Upper lobe of right lung (tissue), 1 donor: ENCODE results near the gene OSBPL8. TPM values are rescaled to one million over a fixed set of nuclear protein-coding genes. Genes with fewer than 3 reads are reported as not detected.
A peak's percentile ranks its signal among the peaks of the same experiment; 100 is the strongest.

ENCODE experiments used
- ATAC-seq: fragments of 200-7000 bp; cut with Tn5 transposase; one replicate; pipeline ENCODE4 v1.9.1; 2020; ENCODE audit warnings: mild to moderate bottlenecking, moderate library complexity
- DNase-seq: peaks from one replicate; pipeline ENCODE4 v3.0.0-alpha.2; 2020
- H3K27ac ChIP-seq: fragments of 200-600 bp; one replicate; pipeline ENCODE4 v1.8.0; 2022
- H3K27me3 ChIP-seq: fragments of 200-600 bp; one replicate; pipeline ENCODE4 v1.8.0; 2022; ENCODE audit warnings: mild to moderate bottlenecking
- H3K36me3 ChIP-seq: fragments of 200-600 bp; one replicate; pipeline ENCODE4 v1.8.0; 2022
- H3K4me1 ChIP-seq: fragments of 200-600 bp; one replicate; pipeline ENCODE4 v1.8.0; 2022
- H3K4me3 ChIP-seq: fragments of 200-600 bp; one replicate; pipeline ENCODE4 v1.8.0; 2022; ENCODE audit warnings: mild to moderate bottlenecking
- H3K9me3 ChIP-seq: fragments of 200-600 bp; one replicate; pipeline ENCODE4 v1.8.0; 2022
- intact Hi-C: fragments of 100-400 bp; cut with DNase I; formaldehyde crosslinking; loops from one replicate; pipeline ENCODE4 v1.11.0; 2022
- total RNA-seq: library from RNA; stranded (reverse); fragmentation: NEBNext Ultra II Directional; extraction: Animal tissue kit (Norgen Biotek cat#: 25700); gene quantifications from one replicate; pipeline ENCODE4 v1.2.1, GENCODE V29; 2021
- TF ChIP-seq, protein P1 (sequence below): fragments of 200-600 bp; IDR thresholded peaks from one replicate; pipeline ENCODE4 v1.8.0; 2022; ENCODE audit warnings: antibody characterized with exemption
- donor health status: DM: no; HTN: yes; CAD: no; lungs with severe emphysema.

Gene OSBPL8
- total RNA-seq, 1 donor from 2014 or later, result 97.3 TPM

- TF ChIP-seq, protein P1, sequence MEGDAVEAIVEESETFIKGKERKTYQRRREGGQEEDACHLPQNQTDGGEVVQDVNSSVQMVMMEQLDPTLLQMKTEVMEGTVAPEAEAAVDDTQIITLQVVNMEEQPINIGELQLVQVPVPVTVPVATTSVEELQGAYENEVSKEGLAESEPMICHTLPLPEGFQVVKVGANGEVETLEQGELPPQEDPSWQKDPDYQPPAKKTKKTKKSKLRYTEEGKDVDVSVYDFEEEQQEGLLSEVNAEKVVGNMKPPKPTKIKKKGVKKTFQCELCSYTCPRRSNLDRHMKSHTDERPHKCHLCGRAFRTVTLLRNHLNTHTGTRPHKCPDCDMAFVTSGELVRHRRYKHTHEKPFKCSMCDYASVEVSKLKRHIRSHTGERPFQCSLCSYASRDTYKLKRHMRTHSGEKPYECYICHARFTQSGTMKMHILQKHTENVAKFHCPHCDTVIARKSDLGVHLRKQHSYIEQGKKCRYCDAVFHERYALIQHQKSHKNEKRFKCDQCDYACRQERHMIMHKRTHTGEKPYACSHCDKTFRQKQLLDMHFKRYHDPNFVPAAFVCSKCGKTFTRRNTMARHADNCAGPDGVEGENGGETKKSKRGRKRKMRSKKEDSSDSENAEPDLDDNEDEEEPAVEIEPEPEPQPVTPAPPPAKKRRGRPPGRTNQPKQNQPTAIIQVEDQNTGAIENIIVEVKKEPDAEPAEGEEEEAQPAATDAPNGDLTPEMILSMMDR, result no peak
- intact Hi-C loops, result no loop called here
- Histone ChIP-seq H3K4me1 (no peaks in the 10 kb centered on the region), H3K27ac (no peak overlapping the region), H3K4me3 (no peak overlapping the region), H3K9me3 (no peaks in the 10 kb centered on the region), H3K36me3 (peaks cover 8% of the 10 kb centered on the region), H3K27me3 (no peaks in the 10 kb centered on the region)
- DNase-seq (no peak), ATAC-seq (peak; percentile 33)
These were observed 108.9 kb downstream of the OSBPL8 start for GRCh38 chr12:76450690-76451089.

DNA sequence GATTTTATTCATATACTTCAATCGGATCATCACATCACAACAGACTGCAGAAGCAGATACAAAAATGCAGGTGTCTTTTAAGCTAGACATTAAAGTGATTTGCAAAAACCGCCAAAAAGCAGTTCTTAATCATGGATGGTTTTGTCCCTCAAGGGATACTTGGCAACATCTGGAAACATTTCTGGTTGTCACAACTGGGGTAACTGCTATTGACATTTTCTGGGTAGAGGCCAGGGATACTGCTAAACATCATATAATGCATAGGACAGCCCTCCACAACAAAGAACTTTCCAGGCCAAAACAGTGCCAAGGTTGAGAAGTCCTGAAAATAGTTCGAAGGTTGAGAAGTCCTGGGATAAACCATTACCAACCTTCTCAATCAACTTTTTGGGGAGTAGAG, 109.6 kb downstream of the OSBPL8 start:
- no peak overlapping the region for H3K4me3 ChIP-seq
- H3K27ac ChIP-seq, result no peak overlapping the region
- H3K27me3 ChIP-seq, result no peaks in the 10 kb centered on the region
- H3K36me3 ChIP-seq, result peaks cover 8% of the 10 kb centered on the region
- DNase-seq (no peak), ATAC-seq (no peak)
- H3K4me1 ChIP-seq, result no peaks in the 10 kb centered on the region
- intact Hi-C loops, result no loop called here
- TF ChIP-seq, protein P1, result no peak
- no peaks in the 10 kb centered on the region for H3K9me3 ChIP-seq

DNA sequence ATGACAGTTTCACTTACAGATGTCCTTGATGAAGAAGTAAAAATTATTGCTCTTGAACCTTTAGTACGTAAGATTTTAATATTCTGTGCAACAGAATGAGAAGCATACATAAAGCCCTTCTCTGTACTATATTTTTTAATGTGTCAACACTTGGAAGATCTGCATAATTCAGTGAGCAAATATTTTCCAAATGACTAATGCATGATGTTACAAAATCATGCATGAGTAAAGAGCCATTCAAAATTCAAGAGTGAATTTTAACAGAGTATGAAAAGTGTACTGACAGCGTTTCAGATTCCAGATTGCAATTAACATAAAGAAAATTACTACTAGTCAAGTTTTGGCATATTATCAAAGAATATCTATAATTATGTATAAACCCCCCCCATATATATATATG, 110.0 kb downstream of the OSBPL8 start:
- intact Hi-C loops, result no loop called here
- Histone ChIP-seq H3K27ac (no peak overlapping the region), H3K36me3 (peaks cover 8% of the 10 kb centered on the region), H3K4me1 (no peaks in the 10 kb centered on the region), H3K9me3 (no peaks in the 10 kb centered on the region), H3K4me3 (no peak overlapping the region), H3K27me3 (no peaks in the 10 kb centered on the region)
- TF ChIP-seq, protein P1, result no peak
- ATAC-seq (peak; percentile 53), DNase-seq (no peak)

DNA sequence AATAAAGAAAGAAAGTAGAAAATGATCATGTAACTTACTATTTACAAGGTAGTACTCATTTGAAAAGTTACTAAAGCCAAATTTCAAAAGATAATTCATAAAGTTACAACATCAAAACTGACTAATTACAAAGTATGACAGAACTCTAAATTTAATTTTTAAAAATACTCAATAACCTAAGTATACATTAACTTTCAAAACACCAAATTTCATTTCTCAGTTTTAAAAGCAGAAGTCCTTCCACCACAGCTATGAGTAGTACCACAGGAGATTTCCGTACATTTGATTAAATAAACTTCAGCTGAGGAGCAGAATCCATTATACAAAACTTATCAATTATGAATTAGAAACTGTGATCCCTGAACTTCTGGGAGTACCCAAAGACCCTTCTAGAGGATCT, 110.6 kb downstream of the OSBPL8 start:
- intact Hi-C loops, result no loop called here
- DNase-seq, result no peak
- H3K4me3 ChIP-seq, result no peak overlapping the region
- H3K9me3 ChIP-seq, result no peaks in the 10 kb centered on the region
- ATAC-seq, result no peak
- no peaks in the 10 kb centered on the region for H3K27me3 ChIP-seq
- TF ChIP-seq, protein P1, result no peak
- peaks cover 8% of the 10 kb centered on the region for H3K36me3 ChIP-seq
- H3K27ac ChIP-seq, result no peak overlapping the region
- H3K4me1 ChIP-seq, result peaks cover 5% of the 10 kb centered on the region

DNA sequence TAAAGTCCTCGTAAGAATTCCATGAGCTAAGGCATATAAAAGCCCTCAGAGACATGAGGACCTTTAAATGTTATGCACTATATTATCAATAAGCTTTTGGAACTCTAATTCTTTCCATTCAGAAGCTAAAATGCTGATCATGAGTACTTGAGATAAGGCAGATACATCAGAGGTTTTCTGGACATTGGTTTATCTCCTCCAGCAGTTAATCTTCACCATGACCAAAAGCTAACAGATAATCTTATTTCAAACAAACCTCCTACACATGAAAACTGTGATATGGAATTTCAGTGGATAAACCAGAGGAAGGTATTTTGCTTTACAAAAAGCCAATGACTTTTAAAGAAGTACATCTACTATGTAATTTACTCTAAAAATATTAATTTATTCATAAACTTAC, 113.5 kb downstream of the OSBPL8 start:
- ATAC-seq (no peak), DNase-seq (no peak)
- no peak overlapping the region for H3K27ac ChIP-seq
- TF ChIP-seq, protein P1, result no peak
- peaks cover 5% of the 10 kb centered on the region for H3K4me1 ChIP-seq
- H3K9me3 ChIP-seq, result no peaks in the 10 kb centered on the region
- H3K36me3 ChIP-seq, result peaks cover 8% of the 10 kb centered on the region
- H3K27me3 ChIP-seq, result no peaks in the 10 kb centered on the region
- intact Hi-C loops, result no loop called here
- H3K4me3 ChIP-seq, result no peak overlapping the region

- TF ChIP-seq, protein P1, result no peak
- intact Hi-C loops, result no loop called here
- Histone ChIP-seq H3K4me3 (no peak overlapping the region), H3K4me1 (peaks cover 5% of the 10 kb centered on the region), H3K9me3 (no peaks in the 10 kb centered on the region), H3K36me3 (peaks cover 7% of the 10 kb centered on the region), H3K27me3 (no peaks in the 10 kb centered on the region), H3K27ac (no peak overlapping the region)
- ATAC-seq, result no peak
- DNase-seq, result no peak
These were observed 114.1 kb downstream of the OSBPL8 start for GRCh38 chr12:76445462-76445861.
